Inflammatory macrophage treated with lipopolysaccharide for 1 hour (primary cell): ENCODE data around the gene DNAH17.

ENCODE experiments used
- DNase-seq, 2 donors: peaks; one replicate each; pipeline ENCODE4 v3.0.0-alpha.2; 2020 to 2022

DNAH17 gene

GRCh38 chr17:78428025-78428575 is 149.1 kb downstream of the DNAH17 start:
- DNase-seq = no peak

DNA sequence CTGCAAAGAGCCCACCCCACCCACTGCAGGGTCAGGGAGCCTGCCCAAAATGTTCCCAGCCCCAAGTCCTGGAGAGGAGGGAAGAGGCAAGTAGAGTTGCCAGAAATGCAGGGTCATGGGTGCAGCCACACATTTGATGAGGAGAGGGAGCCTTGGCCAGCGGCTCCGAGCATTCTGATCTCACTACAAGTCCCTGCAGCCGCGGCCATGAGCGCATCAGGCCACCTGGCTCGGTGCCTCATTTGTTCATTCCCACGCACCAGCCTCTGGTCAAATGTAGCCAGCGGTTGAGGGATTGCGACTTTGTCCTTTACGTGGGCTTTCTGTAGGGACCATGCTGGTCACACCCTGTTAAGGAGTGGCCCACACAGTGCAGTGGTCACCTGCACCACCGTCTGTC is 150.1 kb downstream of the DNAH17 start:
- DNase-seq = no peak

DNA sequence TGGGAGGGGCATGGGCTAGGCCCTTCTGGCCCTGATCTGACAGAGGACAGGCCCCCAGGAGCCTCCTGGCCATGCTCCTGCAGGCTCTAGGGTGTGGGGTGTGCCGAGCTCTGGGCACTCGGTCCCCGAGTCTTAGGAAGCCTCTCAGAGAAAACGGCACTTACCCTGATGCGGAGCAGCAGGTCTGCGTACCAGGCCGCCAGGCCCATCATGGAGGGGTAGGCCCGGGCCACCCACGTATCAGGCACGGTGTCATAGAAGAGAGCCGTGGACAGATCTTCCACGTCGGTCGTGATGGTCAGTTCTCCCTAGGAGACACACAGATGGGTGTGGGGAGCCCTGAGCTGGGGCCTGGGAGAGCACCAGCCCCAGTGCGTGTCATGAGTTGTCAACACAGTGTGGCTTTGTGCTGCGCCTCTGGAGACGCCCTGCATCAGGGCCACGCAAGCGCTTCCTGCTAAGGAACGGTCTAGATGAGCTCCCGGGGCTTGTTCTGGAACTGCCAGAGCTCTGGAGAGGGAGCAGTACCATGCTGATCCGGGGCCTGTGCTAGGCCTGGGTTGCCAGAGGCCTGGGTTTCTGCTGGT is 150.8 kb downstream of the DNAH17 start:
- no peak for DNase-seq

GRCh38 chr17:78425429-78425828 is 151.8 kb downstream of the DNAH17 start:
- DNase-seq = no peak

DNA sequence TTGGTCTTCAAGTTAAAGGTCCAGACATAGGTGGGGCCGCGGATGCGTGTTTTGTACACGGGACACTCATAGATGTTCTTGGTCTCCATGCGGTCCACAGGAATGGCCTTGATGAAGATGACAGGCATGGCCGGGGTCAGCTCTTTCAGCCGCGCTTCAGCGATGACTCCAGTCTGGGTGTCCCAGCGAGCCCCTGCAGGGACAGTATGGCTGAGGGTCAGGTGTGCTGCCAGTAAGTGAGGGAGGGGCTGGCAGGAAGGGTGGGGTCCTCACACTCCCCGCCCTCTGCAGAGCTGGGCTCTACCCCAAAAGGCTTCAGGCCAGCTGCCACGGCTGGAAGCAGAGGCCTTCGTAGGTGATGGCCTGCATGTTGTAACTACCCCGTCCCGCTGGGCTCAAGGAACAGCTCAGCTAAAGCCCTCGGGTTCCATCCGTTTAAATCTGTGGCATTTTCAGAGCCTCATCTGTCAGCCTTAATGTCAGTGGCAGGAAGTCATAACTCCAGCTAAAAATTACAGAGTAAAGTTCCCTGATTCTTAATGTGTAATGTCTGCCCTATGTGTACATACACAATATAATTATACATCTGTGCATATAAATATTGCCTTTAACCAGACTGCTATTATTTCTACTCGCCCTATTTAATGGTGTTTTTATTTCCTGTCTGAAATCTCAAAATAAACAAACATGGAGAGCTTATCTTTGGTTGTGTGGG is 153.1 kb downstream of the DNAH17 start:
- no peak for DNase-seq

GRCh38 chr17:78422872-78423588 is 154.2 kb downstream of the DNAH17 start:
- DNase-seq = no peak

GRCh38 chr17:78422267-78422605 is 155.0 kb downstream of the DNAH17 start:
- no peak for DNase-seq

DNA sequence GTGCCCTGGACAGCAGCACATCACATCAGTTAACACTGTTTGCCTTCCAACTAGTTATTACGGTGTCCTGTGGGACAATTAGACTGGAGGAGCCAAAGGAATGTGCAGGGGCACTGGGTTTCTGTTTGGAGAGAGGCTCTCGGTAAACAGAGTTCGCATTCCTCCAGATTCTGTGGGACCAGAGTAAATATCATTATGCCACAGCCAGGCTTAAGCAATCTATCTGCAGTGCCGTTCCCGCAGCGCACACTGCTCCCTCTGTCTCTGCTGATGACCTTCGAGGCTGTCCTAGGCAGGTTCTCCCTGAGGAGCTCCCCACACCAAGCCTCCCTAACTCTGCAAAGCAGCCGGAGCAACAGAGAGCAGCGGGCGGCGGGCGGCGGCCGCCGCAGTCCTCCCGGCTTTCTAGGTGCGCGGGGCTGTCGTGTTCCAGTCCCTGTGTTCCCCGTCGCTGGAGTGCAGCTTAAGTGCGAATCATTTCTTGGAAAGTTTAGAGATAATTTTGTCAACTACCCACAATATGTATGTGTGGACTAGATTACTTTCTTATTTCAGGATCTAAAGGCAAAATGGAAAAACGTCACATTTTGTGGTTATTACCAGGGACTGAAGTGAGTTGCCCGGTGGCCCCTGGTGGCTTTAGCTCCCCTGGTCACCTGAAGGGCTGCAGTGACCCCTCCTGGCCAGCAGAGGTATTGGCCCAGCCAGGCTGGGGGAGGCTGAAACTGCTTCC is 155.5 kb downstream of the DNAH17 start:
- DNase-seq = peak; percentile 61 to 93

- no peak for DNase-seq
Observed at GRCh38 chr17:78421084-78421533, 156.1 kb downstream of the DNAH17 start.

GRCh38 chr17:78419970-78420815 is 157.0 kb downstream of the DNAH17 start:
- DNase-seq = no peak

DNA sequence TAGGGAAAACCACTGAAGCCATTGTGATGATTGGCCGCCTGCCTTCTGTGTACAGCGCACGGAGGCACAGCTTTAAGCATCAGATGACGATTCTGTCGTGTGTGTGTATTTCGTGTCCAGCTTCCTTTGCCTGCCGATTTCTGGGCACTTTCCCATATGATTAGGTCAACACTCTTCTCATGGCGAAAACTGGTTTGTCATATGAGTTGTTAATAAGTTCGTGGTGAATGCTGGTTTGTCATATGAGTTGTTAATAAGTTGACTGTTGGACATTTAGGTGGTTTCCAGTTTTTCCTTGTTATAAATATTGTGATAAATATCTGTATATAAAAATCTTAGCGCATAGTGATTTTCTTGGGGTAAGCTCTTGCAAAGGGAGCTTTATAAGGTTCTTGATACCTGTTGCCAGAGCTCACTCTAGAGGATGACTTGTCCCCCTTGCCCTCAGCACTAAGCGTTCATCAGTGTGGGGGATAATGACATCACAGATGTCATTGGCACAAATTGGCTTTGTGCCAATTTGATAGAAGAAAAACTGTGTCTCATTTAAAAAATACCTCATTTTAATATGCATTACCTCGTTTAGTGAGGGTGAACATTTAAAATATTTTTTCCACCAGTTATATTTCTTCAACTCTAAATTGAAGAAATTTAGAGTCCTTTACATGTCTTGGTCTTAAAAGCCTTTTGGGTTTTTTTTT is 158.7 kb downstream of the DNAH17 start:
- peak in 1 of 2 donors; percentile 74 for DNase-seq

DNA sequence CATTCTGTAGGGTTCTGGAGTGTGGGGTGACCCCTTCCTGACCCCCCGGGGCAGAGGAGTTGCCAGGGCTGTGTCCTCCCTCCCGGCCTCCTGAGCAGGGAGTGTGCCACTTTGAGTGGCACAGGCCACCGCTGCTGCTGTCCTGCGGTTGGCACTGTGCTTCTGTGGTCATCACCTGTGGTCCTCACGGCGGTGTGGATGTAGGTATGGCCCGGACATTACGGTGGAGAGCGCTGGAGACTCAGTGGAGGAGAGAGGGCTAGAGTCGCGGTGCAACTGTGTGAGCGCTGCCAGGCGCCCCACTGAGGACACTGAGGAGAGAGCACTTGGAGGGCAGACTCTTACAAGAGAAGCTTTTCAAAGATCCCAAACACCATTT is 159.7 kb downstream of the DNAH17 start:
- no peak for DNase-seq

DNA sequence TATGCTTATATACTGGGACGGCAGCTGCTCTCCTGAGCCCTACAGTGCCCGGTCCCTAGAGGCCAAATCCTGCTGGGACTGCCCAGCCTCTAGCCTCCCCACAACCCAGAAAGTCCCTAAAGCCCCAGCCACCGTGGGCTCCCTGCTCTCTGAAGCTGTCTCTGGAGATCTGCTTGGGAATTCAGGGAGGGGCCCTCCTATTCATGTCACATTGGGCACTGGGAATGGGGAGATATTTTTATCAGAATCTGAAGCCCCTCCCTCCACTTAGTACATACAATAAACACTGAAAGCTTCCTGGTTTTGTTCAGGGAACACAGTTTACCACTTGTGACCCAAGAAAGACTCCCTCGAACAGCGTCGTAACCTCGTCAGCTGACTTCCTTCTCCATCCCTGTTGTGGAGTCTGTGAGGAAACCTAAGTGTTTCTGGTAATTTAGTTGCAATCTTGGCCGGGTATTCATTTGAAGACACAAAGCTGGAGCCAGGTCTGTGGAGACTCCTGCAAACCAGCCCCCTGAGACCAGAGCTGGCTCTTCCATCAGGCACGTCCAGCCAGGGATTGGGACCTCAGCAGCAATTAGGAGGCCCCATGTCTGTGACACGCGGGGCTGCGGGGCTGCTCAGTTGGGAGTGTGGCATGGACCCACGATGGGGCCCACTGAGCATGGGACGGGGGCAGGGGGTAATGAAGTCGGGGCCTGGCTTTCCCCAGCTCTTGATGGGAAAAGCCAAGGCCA is 160.2 kb downstream of the DNAH17 start:
- peak; percentile 84 to 86 for DNase-seq

GRCh38 chr17:78415821-78416711 is 161.1 kb downstream of the DNAH17 start:
- DNase-seq = peak; percentile 21 to 33

- no peak for DNase-seq
Observed at GRCh38 chr17:78414178-78415162, 162.7 kb downstream of the DNAH17 start.

DNA sequence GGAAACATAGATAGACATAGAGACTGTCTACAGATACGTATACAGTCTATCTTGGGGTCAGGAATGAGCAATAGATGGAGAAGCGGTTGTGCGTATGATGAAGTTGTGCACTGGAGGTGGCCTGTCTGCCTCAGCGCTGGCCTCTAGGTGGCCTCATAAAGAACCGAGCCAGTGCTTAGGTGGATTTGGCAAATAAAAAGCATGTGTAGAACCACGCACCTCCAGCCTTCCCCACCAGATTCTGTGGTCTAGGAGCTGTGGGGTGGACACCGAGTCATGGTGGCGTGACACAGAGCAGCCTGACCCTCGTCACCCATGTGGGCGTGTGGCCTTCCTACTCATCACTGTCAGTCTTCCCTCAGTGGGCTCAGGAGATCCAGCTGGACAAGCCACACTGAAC is 164.8 kb downstream of the DNAH17 start:
- peak; percentile 90 to 98 for DNase-seq

GRCh38 chr17:78411241-78411857 is 165.8 kb downstream of the DNAH17 start:
- DNase-seq = no peak
